Measurements from ENCODE around the gene ANAPC16.
"Not testable (repeated sequence)": the region's sequence is repeated elsewhere in the genome, so short reads cannot be mapped to it uniquely, and the experiment has no call there.

Gene ANAPC16

GRCh38 chr10:72260976-72261783 lies 45.4 kb downstream of the ANAPC16 start:
- Histone ChIP-seq H3K36me3 (ENCODE audit: control insufficient read depth in 2 of 2, insufficient read depth in 2 of 2, low read length in 2 of 2) (no peaks in the 10 kb centered on the region), H3K4me1 (ENCODE audit: control insufficient read depth in 2 of 2, insufficient read depth in 2 of 2, low read length in 2 of 2) (peaks cover 28 to 37% of the 10 kb centered on the region in 2 donors), H3K9ac (ENCODE audit: low read depth in 1 of 2, low read length in 2 of 2) (peak overlapping the region; percentile 86 to 89), H3K27ac (ENCODE audit: low read depth in 2 of 2, low read length in 2 of 2) (peak overlapping the region; percentile 91), H3K9me3 (ENCODE audit: control insufficient read depth in 2 of 2, low read length in 2 of 2) (no peaks in the 10 kb centered on the region), H3K4me3 (ENCODE audit: low read length in 2 of 2) (peak overlapping the region; percentile 72 to 76), H3K27me3 (ENCODE audit: control insufficient read depth in 2 of 2, insufficient read depth in 2 of 2, low read length in 2 of 2) (no peaks in the 10 kb centered on the region)

GRCh38 chr10:72261784-72262404 lies 46.1 kb downstream of the ANAPC16 start:
- no peaks in the 10 kb centered on the region for H3K9me3 ChIP-seq (ENCODE audit: control insufficient read depth in 2 of 2, low read length in 2 of 2)
- no peaks in the 10 kb centered on the region for H3K36me3 ChIP-seq (ENCODE audit: control insufficient read depth in 2 of 2, insufficient read depth in 2 of 2, low read length in 2 of 2)
- H3K4me3 ChIP-seq (ENCODE audit: low read length in 2 of 2) = peak overlapping the region in 1 of 2 donors; percentile 76
- H3K27me3 ChIP-seq (ENCODE audit: control insufficient read depth in 2 of 2, insufficient read depth in 2 of 2, low read length in 2 of 2) = no peaks in the 10 kb centered on the region
- H3K27ac ChIP-seq (ENCODE audit: low read depth in 2 of 2, low read length in 2 of 2) = peak overlapping the region; percentile 91
- peak overlapping the region; percentile 86 to 89 for H3K9ac ChIP-seq (ENCODE audit: low read depth in 1 of 2, low read length in 2 of 2)
- peaks cover 27 to 34% of the 10 kb centered on the region in 2 donors for H3K4me1 ChIP-seq (ENCODE audit: control insufficient read depth in 2 of 2, insufficient read depth in 2 of 2, low read length in 2 of 2)

- Histone ChIP-seq H3K36me3 (ENCODE audit: control insufficient read depth in 2 of 2, insufficient read depth in 2 of 2, low read length in 2 of 2) (no peaks in the 10 kb centered on the region), H3K9me3 (ENCODE audit: control insufficient read depth in 2 of 2, low read length in 2 of 2) (no peaks in the 10 kb centered on the region), H3K27me3 (ENCODE audit: control insufficient read depth in 2 of 2, insufficient read depth in 2 of 2, low read length in 2 of 2) (no peaks in the 10 kb centered on the region), H3K4me1 (ENCODE audit: control insufficient read depth in 2 of 2, insufficient read depth in 2 of 2, low read length in 2 of 2) (peaks cover 26 to 28% of the 10 kb centered on the region in 2 donors), H3K27ac (ENCODE audit: low read depth in 2 of 2, low read length in 2 of 2) (peak overlapping the region; percentile 35 to 56), H3K4me3 (ENCODE audit: low read length in 2 of 2) (no peak overlapping the region), H3K9ac (ENCODE audit: low read depth in 1 of 2, low read length in 2 of 2) (peak overlapping the region in 1 of 2 donors; percentile 16)
Observed at GRCh38 chr10:72263613-72264241, 47.9 kb downstream of the ANAPC16 start.

- H3K4me3 ChIP-seq (ENCODE audit: low read length in 2 of 2) = no peak overlapping the region
- H3K9me3 ChIP-seq (ENCODE audit: control insufficient read depth in 2 of 2, low read length in 2 of 2) = no peaks in the 10 kb centered on the region
- no peak overlapping the region for H3K27ac ChIP-seq (ENCODE audit: low read depth in 2 of 2, low read length in 2 of 2)
- H3K4me1 ChIP-seq (ENCODE audit: control insufficient read depth in 2 of 2, insufficient read depth in 2 of 2, low read length in 2 of 2) = peaks cover 23 to 28% of the 10 kb centered on the region in 2 donors
- no peaks in the 10 kb centered on the region for H3K27me3 ChIP-seq (ENCODE audit: control insufficient read depth in 2 of 2, insufficient read depth in 2 of 2, low read length in 2 of 2)
- H3K36me3 ChIP-seq (ENCODE audit: control insufficient read depth in 2 of 2, insufficient read depth in 2 of 2, low read length in 2 of 2) = no peaks in the 10 kb centered on the region
- H3K9ac ChIP-seq (ENCODE audit: low read depth in 1 of 2, low read length in 2 of 2) = no peak overlapping the region
Observed at GRCh38 chr10:72264536-72264935, 48.7 kb downstream of the ANAPC16 start.

- Histone ChIP-seq H3K4me1 (ENCODE audit: control insufficient read depth in 2 of 2, insufficient read depth in 2 of 2, low read length in 2 of 2) (peaks cover 14 to 20% of the 10 kb centered on the region in 2 donors), H3K9me3 (ENCODE audit: control insufficient read depth in 2 of 2, low read length in 2 of 2) (no peaks in the 10 kb centered on the region), H3K4me3 (ENCODE audit: low read length in 2 of 2) (no peak overlapping the region), H3K27me3 (ENCODE audit: control insufficient read depth in 2 of 2, insufficient read depth in 2 of 2, low read length in 2 of 2) (no peaks in the 10 kb centered on the region), H3K36me3 (ENCODE audit: control insufficient read depth in 2 of 2, insufficient read depth in 2 of 2, low read length in 2 of 2) (no peaks in the 10 kb centered on the region), H3K9ac (ENCODE audit: low read depth in 1 of 2, low read length in 2 of 2) (no peak overlapping the region), H3K27ac (ENCODE audit: low read depth in 2 of 2, low read length in 2 of 2) (no peak overlapping the region)
Observed at GRCh38 chr10:72265508-72265907, 49.7 kb downstream of the ANAPC16 start.

- Histone ChIP-seq H3K9ac (ENCODE audit: low read depth in 1 of 2, low read length in 2 of 2) (no peak overlapping the region), H3K36me3 (ENCODE audit: control insufficient read depth in 2 of 2, insufficient read depth in 2 of 2, low read length in 2 of 2) (no peaks in the 10 kb centered on the region), H3K27me3 (ENCODE audit: control insufficient read depth in 2 of 2, insufficient read depth in 2 of 2, low read length in 2 of 2) (no peaks in the 10 kb centered on the region), H3K4me3 (ENCODE audit: low read length in 2 of 2) (no peak overlapping the region), H3K27ac (ENCODE audit: low read depth in 2 of 2, low read length in 2 of 2) (no peak overlapping the region), H3K4me1 (ENCODE audit: control insufficient read depth in 2 of 2, insufficient read depth in 2 of 2, low read length in 2 of 2) (peaks cover 12 to 18% of the 10 kb centered on the region in 2 donors), H3K9me3 (ENCODE audit: control insufficient read depth in 2 of 2, low read length in 2 of 2) (no peaks in the 10 kb centered on the region)
Observed at GRCh38 chr10:72265990-72266865, 50.4 kb downstream of the ANAPC16 start.

- Histone ChIP-seq H3K4me1 (ENCODE audit: control insufficient read depth in 2 of 2, insufficient read depth in 2 of 2, low read length in 2 of 2) (peaks cover 5 to 12% of the 10 kb centered on the region in 2 donors), H3K9me3 (ENCODE audit: control insufficient read depth in 2 of 2, low read length in 2 of 2) (no peaks in the 10 kb centered on the region), H3K27ac (ENCODE audit: low read depth in 2 of 2, low read length in 2 of 2) (no peak overlapping the region), H3K27me3 (ENCODE audit: control insufficient read depth in 2 of 2, insufficient read depth in 2 of 2, low read length in 2 of 2) (no peaks in the 10 kb centered on the region), H3K36me3 (ENCODE audit: control insufficient read depth in 2 of 2, insufficient read depth in 2 of 2, low read length in 2 of 2) (no peaks in the 10 kb centered on the region), H3K9ac (ENCODE audit: low read depth in 1 of 2, low read length in 2 of 2) (no peak overlapping the region), H3K4me3 (ENCODE audit: low read length in 2 of 2) (no peak overlapping the region)
Observed at GRCh38 chr10:72267381-72267780, 51.6 kb downstream of the ANAPC16 start.

- Histone ChIP-seq H3K4me3 (ENCODE audit: low read length in 2 of 2) (no peak overlapping the region), H3K36me3 (ENCODE audit: control insufficient read depth in 2 of 2, insufficient read depth in 2 of 2, low read length in 2 of 2) (no peaks in the 10 kb centered on the region), H3K27me3 (ENCODE audit: control insufficient read depth in 2 of 2, insufficient read depth in 2 of 2, low read length in 2 of 2) (no peaks in the 10 kb centered on the region), H3K9ac (ENCODE audit: low read depth in 1 of 2, low read length in 2 of 2) (no peak overlapping the region), H3K4me1 (ENCODE audit: control insufficient read depth in 2 of 2, insufficient read depth in 2 of 2, low read length in 2 of 2) (peaks cover 9 to 16% of the 10 kb centered on the region in 2 donors), H3K9me3 (ENCODE audit: control insufficient read depth in 2 of 2, low read length in 2 of 2) (no peaks in the 10 kb centered on the region), H3K27ac (ENCODE audit: low read depth in 2 of 2, low read length in 2 of 2) (no peak overlapping the region)
Observed at GRCh38 chr10:72267819-72268399, 52.1 kb downstream of the ANAPC16 start.

- H3K9me3 ChIP-seq (ENCODE audit: control insufficient read depth in 2 of 2, low read length in 2 of 2); H3K4me3 ChIP-seq (ENCODE audit: low read length in 2 of 2); H3K36me3 ChIP-seq (ENCODE audit: control insufficient read depth in 2 of 2, insufficient read depth in 2 of 2, low read length in 2 of 2); H3K27me3 ChIP-seq (ENCODE audit: control insufficient read depth in 2 of 2, insufficient read depth in 2 of 2, low read length in 2 of 2); H3K9ac ChIP-seq (ENCODE audit: low read depth in 1 of 2, low read length in 2 of 2); H3K27ac ChIP-seq (ENCODE audit: low read depth in 2 of 2, low read length in 2 of 2): not testable (repeated sequence)
- peaks cover 10 to 13% of the 10 kb centered on the region in 2 donors for H3K4me1 ChIP-seq (ENCODE audit: control insufficient read depth in 2 of 2, insufficient read depth in 2 of 2, low read length in 2 of 2)
Observed at GRCh38 chr10:72268475-72269200, 52.8 kb downstream of the ANAPC16 start.
